ENCODE data around the gene TIMM13. TPM values are rescaled to one million over a fixed set of nuclear protein-coding genes. Genes with fewer than 3 reads are reported as not detected.

The TIMM13 gene
- total and polyA plus RNA-seq, 10 of the 15 experiments (the other 5 are each of a cell fraction or from before 2014, with no cell fraction given), result 9.9 to 205 (median 63.6) TPM

GRCh38 chr19:2420490-2420889, 6.9 kb downstream of the TIMM13 start (continued):
- TF ChIP-seq ZBTB11 (CRISPR knock-in tag; IDR thresholded peaks at IDR 0.05), result no peak
- no peak for TF ChIP-seq TARDBP (IDR thresholded peaks at IDR 0.05; ENCODE audit: borderline replicate concordance)
- TF ChIP-seq HDGF (IDR thresholded peaks at IDR 0.05), result no peak
- TF ChIP-seq USF1 (IDR thresholded peaks at IDR 0.05; ENCODE audit: borderline replicate concordance, extremely low read length, insufficient read depth, low read depth, low read length), result no peak
- no peak for TF ChIP-seq JUNB (IDR thresholded peaks at IDR 0.05)
- no peak for TF ChIP-seq CTCF (IDR thresholded peaks at IDR 0.05 in 2 of 3, conservative IDR thresholded peaks at IDR 0.05 in 1 of 3; ENCODE audit: control insufficient read depth in 2 of 3, extremely low read depth in 1 of 3, insufficient read depth in 1 of 3, low read depth in 3 of 3, low read length in 3 of 3)

DNA sequence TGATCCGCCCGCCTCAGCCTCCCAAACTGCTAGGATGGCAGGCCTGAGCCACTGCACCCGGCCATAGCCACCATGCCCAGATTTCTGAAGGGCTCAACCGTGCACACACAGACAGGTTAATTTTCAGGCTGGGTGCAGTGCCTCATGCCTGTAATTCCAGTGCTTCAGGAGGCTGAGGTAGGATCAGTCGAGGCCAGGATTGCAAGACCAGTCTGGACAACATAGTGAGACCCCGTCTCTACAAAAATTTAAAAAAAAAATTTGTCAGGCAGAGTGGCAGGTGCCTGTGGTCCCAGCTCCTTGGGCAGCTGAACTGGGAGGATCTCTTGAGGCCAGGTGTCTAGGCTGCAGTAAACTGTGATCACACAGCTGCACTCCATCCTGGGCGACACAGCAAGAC, 7.6 kb downstream of the TIMM13 start:
- Histone ChIP-seq H3K27me3 (replicated peaks in 1 of 2; ENCODE audit: control insufficient read depth in 2 of 2, insufficient read depth in 2 of 2, low read length in 1 of 2) (no peaks in the 10 kb centered on the region), H3K9me3 (replicated peaks; ENCODE audit: control insufficient read depth, insufficient read depth, low read length) (no peaks in the 10 kb centered on the region), H3K36me3 (ENCODE audit: control insufficient read depth in 2 of 2, insufficient read depth in 2 of 2, low read length in 1 of 2) (peaks cover 0 to 5% of the 10 kb centered on the region in 2 experiments; a peak in 2 of 4 replicates), H3K4me3 (no peak overlapping the region), H3K79me2 (ENCODE audit: control insufficient read depth, insufficient read depth, low read length) (no peaks in the 10 kb centered on the region), H4K20me1 (ENCODE audit: control insufficient read depth, insufficient read depth) (no peaks in the 10 kb centered on the region), H2AFZ (ENCODE audit: control insufficient read depth, low read depth, low read length) (no peak overlapping the region), H3K4me1 (ENCODE audit: control insufficient read depth, insufficient read depth, low read length) (no peaks in the 10 kb centered on the region), H3K27ac (ENCODE audit: control insufficient read depth, insufficient read depth) (no peak overlapping the region), H3K9ac (ENCODE audit: control insufficient read depth, insufficient read depth, low read length) (no peak overlapping the region), H3K4me2 (ENCODE audit: control insufficient read depth, insufficient read depth) (no peak overlapping the region)
- ChIA-PET POLR2A (no interaction called here), CTCF (no interaction called here), RAD21 (ENCODE audit: unreplicated experiment) (interaction anchor here (0.7 kb wide), 1 partner anchor 37 kb away, joined by 3 read pairs; no protein-coding TSS in a partner anchor), SMC1A (ENCODE audit: uncharacterized antibody, unreplicated experiment) (no interaction called here)
- in situ Hi-C loops (cut with MboI) (no loop called here), intact Hi-C loops (cut with micrococcal nuclease; ENCODE audit: unreplicated experiment) (no loop called here)
- FAIRE-seq (no peak), ATAC-seq (no peak), DNase-seq (ENCODE audit: low read depth, low spot score) (no peak)
- no TSS peak for BruUV-seq (replicated peaks)
- 88% methylated on average over 7 of the region's 7 CpGs for WGBS (ENCODE audit: insufficient coverage, insufficient replicate concordance, low lambda C conversion rate, missing lambda C conversion rate)
- TF ChIP-seq IRF4 (IDR thresholded peaks at IDR 0.05; ENCODE audit: low read depth, low read length) (no peak), NFYA (IDR thresholded peaks at IDR 0.05; ENCODE audit: borderline replicate concordance, low read depth, low read length) (no peak), SUZ12 (IDR thresholded peaks at IDR 0.05; ENCODE audit: unreplicated experiment) (no peak), BCL11A (IDR thresholded peaks at IDR 0.05; ENCODE audit: low read depth, low read length) (no peak), IKZF1 (conservative IDR thresholded peaks at IDR 0.05) (no peak), EZH2 (IDR thresholded peaks at IDR 0.05; ENCODE audit: borderline replicate concordance, control insufficient read depth, low read depth, low read length) (no peak)
- TF ChIP-seq, protein P1, sequence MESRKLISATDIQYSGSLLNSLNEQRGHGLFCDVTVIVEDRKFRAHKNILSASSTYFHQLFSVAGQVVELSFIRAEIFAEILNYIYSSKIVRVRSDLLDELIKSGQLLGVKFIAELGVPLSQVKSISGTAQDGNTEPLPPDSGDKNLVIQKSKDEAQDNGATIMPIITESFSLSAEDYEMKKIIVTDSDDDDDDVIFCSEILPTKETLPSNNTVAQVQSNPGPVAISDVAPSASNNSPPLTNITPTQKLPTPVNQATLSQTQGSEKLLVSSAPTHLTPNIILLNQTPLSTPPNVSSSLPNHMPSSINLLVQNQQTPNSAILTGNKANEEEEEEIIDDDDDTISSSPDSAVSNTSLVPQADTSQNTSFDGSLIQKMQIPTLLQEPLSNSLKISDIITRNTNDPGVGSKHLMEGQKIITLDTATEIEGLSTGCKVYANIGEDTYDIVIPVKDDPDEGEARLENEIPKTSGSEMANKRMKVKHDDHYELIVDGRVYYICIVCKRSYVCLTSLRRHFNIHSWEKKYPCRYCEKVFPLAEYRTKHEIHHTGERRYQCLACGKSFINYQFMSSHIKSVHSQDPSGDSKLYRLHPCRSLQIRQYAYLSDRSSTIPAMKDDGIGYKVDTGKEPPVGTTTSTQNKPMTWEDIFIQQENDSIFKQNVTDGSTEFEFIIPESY (IDR thresholded peaks at IDR 0.05), result no peak
- TF ChIP-seq, protein P2, sequence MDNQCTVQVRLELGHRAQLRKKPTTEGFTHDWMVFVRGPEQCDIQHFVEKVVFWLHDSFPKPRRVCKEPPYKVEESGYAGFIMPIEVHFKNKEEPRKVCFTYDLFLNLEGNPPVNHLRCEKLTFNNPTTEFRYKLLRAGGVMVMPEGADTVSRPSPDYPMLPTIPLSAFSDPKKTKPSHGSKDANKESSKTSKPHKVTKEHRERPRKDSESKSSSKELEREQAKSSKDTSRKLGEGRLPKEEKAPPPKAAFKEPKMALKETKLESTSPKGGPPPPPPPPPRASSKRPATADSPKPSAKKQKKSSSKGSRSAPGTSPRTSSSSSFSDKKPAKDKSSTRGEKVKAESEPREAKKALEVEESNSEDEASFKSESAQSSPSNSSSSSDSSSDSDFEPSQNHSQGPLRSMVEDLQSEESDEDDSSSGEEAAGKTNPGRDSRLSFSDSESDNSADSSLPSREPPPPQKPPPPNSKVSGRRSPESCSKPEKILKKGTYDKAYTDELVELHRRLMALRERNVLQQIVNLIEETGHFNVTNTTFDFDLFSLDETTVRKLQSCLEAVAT (IDR thresholded peaks at IDR 0.05), result no peak
